Choroid plexus epithelial cell (primary cell): ENCODE measurements around the gene SEC14L1.
"Not testable (repeated sequence)": the region's sequence is repeated elsewhere in the genome, so short reads cannot be mapped to it uniquely, and the experiment has no call there.

Experiments used
- DNase-seq: peaks from one replicate; pipeline ENCODE4 v3.0.0-alpha.2; 2010; ENCODE audit warnings: low read depth
- H3K4me3 ChIP-seq: 2 replicates; pipeline ENCODE4 v1.5.1; 2011; ENCODE audit warnings: low read depth, mild to moderate bottlenecking, control low read depth, low read length, moderate library complexity
- TF ChIP-seq, protein P1 (sequence below): conservative IDR thresholded peaks from 2 replicates; pipeline ENCODE4 v1.5.1; 2011; ENCODE audit warnings: low read depth, mild to moderate bottlenecking, control low read depth, inconsistent platforms, low read length, moderate library complexity

SEC14L1 gene

DNA sequence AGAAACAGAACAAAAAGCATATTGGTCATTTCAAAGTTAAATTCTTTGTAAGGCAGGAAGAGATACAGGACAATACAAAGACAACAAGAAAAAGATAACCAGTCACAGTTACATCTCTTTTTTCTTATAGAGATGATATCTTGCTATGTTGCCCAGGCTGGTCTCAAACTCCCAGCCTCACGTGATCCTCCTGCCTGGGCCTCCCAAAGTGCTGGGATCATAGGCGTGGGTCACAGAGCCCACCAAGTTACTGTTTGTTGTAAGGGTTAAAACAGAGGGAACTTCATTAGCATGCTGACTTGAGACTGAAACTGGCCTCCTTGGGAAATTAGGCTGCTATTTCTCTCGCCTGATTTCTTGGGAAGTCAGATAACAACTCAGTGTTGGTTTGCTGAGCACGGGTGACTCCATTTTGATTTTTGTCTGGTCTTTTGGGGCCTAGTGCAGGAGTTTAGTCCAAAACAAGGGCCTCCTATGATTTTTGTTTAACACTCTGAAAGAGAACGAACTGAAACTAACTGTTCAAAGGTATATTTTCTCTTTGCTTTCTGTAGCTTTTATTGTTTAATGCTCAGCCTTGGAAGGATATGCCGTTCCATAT is 31.5 kb upstream of the SEC14L1 start:
- H3K4me3 ChIP-seq: no peak overlapping the region
- TF ChIP-seq, protein P1, sequence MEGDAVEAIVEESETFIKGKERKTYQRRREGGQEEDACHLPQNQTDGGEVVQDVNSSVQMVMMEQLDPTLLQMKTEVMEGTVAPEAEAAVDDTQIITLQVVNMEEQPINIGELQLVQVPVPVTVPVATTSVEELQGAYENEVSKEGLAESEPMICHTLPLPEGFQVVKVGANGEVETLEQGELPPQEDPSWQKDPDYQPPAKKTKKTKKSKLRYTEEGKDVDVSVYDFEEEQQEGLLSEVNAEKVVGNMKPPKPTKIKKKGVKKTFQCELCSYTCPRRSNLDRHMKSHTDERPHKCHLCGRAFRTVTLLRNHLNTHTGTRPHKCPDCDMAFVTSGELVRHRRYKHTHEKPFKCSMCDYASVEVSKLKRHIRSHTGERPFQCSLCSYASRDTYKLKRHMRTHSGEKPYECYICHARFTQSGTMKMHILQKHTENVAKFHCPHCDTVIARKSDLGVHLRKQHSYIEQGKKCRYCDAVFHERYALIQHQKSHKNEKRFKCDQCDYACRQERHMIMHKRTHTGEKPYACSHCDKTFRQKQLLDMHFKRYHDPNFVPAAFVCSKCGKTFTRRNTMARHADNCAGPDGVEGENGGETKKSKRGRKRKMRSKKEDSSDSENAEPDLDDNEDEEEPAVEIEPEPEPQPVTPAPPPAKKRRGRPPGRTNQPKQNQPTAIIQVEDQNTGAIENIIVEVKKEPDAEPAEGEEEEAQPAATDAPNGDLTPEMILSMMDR: no peak
- no peak for DNase-seq

- H3K4me3 ChIP-seq: no peak overlapping the region
- TF ChIP-seq, protein P1: peak; percentile 18
- DNase-seq: peak; percentile 77
Observed at GRCh38 chr17:77109764-77110359, 30.9 kb upstream of the SEC14L1 start.

DNA sequence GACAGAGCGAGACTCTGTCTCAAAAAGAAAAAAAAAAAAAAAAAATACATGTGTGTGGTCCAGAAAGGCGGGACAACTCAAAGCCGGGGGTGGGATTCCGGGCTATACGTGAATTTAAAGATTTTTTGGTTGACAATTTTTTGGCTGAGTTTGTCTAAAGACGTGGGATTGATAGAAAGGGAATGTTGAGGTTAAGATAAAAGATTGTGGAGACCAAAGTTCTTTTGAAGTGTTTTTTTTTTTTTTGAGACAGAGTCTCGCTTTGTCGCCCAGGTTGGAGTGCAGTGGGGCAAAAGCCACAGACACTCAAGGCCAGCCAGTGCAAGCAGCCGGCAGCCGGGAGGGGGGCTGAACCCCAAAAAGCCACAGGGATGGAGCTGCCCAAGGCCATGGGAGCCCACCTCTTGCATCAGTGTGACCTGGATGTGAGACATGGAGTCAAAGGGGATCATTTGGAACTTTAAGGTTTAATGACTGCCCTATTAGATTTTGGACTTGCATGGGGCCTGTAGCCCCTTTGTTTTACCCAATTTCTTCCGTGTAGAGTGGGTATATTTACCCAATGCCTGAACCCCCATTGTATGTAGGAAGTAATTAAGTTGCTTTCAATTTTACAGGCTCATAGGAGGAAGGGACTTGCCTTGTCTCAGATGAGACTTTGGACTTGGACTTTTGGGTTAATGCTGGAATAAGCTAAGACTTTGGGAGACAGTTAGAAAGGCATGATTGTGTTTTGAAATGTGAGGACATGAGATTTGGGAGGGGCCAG is 29.4 kb upstream of the SEC14L1 start:
- DNase-seq, H3K4me3 ChIP-seq: not testable (repeated sequence)

GRCh38 chr17:77111934-77112296 is 28.9 kb upstream of the SEC14L1 start:
- H3K4me3 ChIP-seq: no peak overlapping the region
- TF ChIP-seq, protein P1: no peak
- DNase-seq: no peak

GRCh38 chr17:77115510-77115909 is 25.3 kb upstream of the SEC14L1 start:
- TF ChIP-seq, protein P1: no peak
- no peak overlapping the region for H3K4me3 ChIP-seq
- peak; percentile 77 for DNase-seq

- DNase-seq: no peak
- TF ChIP-seq, protein P1: no peak
- no peak overlapping the region for H3K4me3 ChIP-seq
Observed at GRCh38 chr17:77115947-77116346, 24.8 kb upstream of the SEC14L1 start.

DNA sequence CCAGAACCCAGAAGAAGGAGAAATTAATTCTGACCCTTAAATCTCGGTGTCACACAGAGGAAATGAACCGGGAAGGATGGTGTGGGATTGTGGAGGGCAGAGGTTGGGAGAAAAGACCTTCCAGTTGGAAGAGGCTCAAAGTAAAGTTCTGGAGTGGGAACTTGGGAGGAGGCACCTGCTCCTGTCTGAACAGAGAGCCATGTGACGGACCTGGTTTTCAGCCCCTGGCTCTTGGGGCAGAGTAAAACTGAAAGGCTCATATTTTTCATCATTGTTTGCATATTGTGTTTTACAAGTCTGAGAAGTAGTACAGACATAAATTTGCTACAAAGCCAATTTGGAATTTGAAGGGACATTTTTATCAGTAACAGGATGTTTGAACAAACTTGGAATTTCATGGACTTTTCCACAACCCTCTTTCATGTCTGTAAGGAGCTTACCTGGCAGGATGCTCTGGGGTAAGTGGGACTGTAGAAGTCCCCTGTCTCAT is 24.4 kb upstream of the SEC14L1 start:
- TF ChIP-seq, protein P1: no peak
- H3K4me3 ChIP-seq: no peak overlapping the region
- DNase-seq: no peak
